WTC11 (cell line): Measurements from ENCODE around the gene FANK1. TPM values are rescaled to one million over a fixed set of nuclear protein-coding genes. Genes with fewer than 3 reads are reported as not detected.

Source experiments
- ATAC-seq: fragments of 200-7000 bp; cut with Tn5 transposase; 2 replicates; pipeline ENCODE4 v1.10.0; 2021; ENCODE audit warnings: mild to moderate bottlenecking, moderate library complexity
- CTCF ChIA-PET: fragments of 300-600 bp; sonication (Branson Sonifier 250); formaldehyde crosslinking; loops from one replicate; lab custom pipeline; 2021; ENCODE audit warnings: antibody characterized with exemption; lab: Charles Lee
- POLR2A ChIA-PET: fragments of 350-600 bp; sonication (Branson Sonifier 250); formaldehyde crosslinking; loops from one replicate; lab custom pipeline; 2021; ENCODE audit warnings: antibody characterized with exemption; lab: Charles Lee
- DNase-seq: peaks from one replicate; pipeline ENCODE4 v3.0.0; 2021; ENCODE audit warnings: low spot score
- H3K27ac Mint-ChIP-seq: 2 replicates; pipeline ENCODE4 v1.8.0; 2021; ENCODE audit warnings: mixed read lengths
- H3K27me3 Mint-ChIP-seq: 2 replicates; pipeline ENCODE4 v1.8.0; 2021; ENCODE audit warnings: low read depth, mild to moderate bottlenecking, moderate library complexity, mixed read lengths
- H3K36me3 Mint-ChIP-seq: 2 replicates; pipeline ENCODE4 v1.8.0; 2021; ENCODE audit warnings: mixed read lengths
- H3K4me1 Mint-ChIP-seq: 2 replicates; pipeline ENCODE4 v1.8.0; 2022; ENCODE audit warnings: mixed read lengths
- H3K4me3 Mint-ChIP-seq: 2 replicates; pipeline ENCODE4 v1.8.0; 2021; ENCODE audit warnings: mild to moderate bottlenecking, moderate library complexity, mixed read lengths
- H3K9me3 Mint-ChIP-seq: 2 replicates; pipeline ENCODE4 v1.8.0; 2021; ENCODE audit warnings: mixed read lengths
- ARID4B ChIP-seq: sonication (generic); formaldehyde crosslinking; IDR thresholded peaks from 2 replicates; pipeline ENCODE4 v1.8.0; 2023; ENCODE audit warnings: missing genetic modification reagents, mild to moderate bottlenecking, borderline replicate concordance
- ERG ChIP-seq: fragments of 250-450 bp; sonication (Bioruptor Pico); IDR thresholded peaks from 2 replicates; pipeline ENCODE4 v1.8.0; 2021; ENCODE audit warnings: mild to moderate bottlenecking
- IRF2 ChIP-seq: sonication (generic); formaldehyde crosslinking; IDR thresholded peaks from 2 replicates; pipeline ENCODE4 v1.8.0; 2022; ENCODE audit warnings: low read depth, missing genetic modification reagents, borderline replicate concordance
- JUN ChIP-seq: sonication (generic); formaldehyde crosslinking; IDR thresholded peaks from 2 replicates; pipeline ENCODE4 v1.8.0; 2023; ENCODE audit warnings: mild to moderate bottlenecking, missing genetic modification reagents
- PRRX2 ChIP-seq: fragments of 250-450 bp; sonication (Bioruptor Pico); IDR thresholded peaks from 2 replicates; pipeline ENCODE4 v1.8.0; 2021; ENCODE audit warnings: mild to moderate bottlenecking
- RELA ChIP-seq: sonication (generic); formaldehyde crosslinking; IDR thresholded peaks from 2 replicates; pipeline ENCODE4 v1.8.1; 2022; ENCODE audit warnings: missing genetic modification reagents, mild to moderate bottlenecking, borderline replicate concordance
- SOX15 ChIP-seq: fragments of 250-450 bp; sonication (Bioruptor Pico); IDR thresholded peaks from 2 replicates; pipeline ENCODE4 v1.9.0; 2021; ENCODE audit warnings: mild to moderate bottlenecking
- TCF7 ChIP-seq: sonication (generic); formaldehyde crosslinking; IDR thresholded peaks from 2 replicates; pipeline ENCODE4 v1.8.0; 2022; ENCODE audit warnings: mild to moderate bottlenecking, low read depth, missing genetic modification reagents, moderate library complexity
- TP53 ChIP-seq: sonication (generic); formaldehyde crosslinking; IDR thresholded peaks from 2 replicates; pipeline ENCODE4 v1.8.1; 2023; ENCODE audit warnings: mild to moderate bottlenecking, missing genetic modification reagents
- ZMAT4 ChIP-seq: fragments of 250-450 bp; sonication (Bioruptor Pico); IDR thresholded peaks from 2 replicates; pipeline ENCODE4 v1.9.0; 2021; ENCODE audit warnings: mild to moderate bottlenecking
- ZNF138 ChIP-seq: sonication (generic); formaldehyde crosslinking; conservative IDR thresholded peaks from 2 replicates; pipeline ENCODE4 v1.8.1; 2022; ENCODE audit warnings: mild to moderate bottlenecking, moderate library complexity, missing genetic modification reagents
- ZNF416 ChIP-seq: fragments of 250-450 bp; sonication (Bioruptor Pico); IDR thresholded peaks from 2 replicates; pipeline ENCODE4 v1.9.0; 2021; ENCODE audit warnings: mild to moderate bottlenecking, inconsistent platforms
- total RNA-seq: library from RNA; stranded (reverse); gene quantifications from 3 replicates; pipeline ENCODE4 v1.2.3, GENCODE V29; 2021
- TF ChIP-seq, protein P1 (sequence below): sonication (generic); formaldehyde crosslinking; IDR thresholded peaks from 2 replicates; pipeline ENCODE4 v1.8.1; 2023; ENCODE audit warnings: mild to moderate bottlenecking, missing genetic modification reagents
- TF ChIP-seq, protein P2 (sequence below): sonication (generic); formaldehyde crosslinking; IDR thresholded peaks from 2 replicates; pipeline ENCODE4 v1.8.1; 2022; ENCODE audit warnings: mild to moderate bottlenecking, moderate library complexity, missing genetic modification reagents
- TF ChIP-seq, protein P3 (sequence below): sonication (generic); formaldehyde crosslinking; IDR thresholded peaks from 2 replicates; pipeline ENCODE4 v1.8.1; 2023; ENCODE audit warnings: mild to moderate bottlenecking, missing genetic modification reagents, moderate library complexity

FANK1 gene
- total RNA-seq, 1 experiment from 2014 or later: 3.4 TPM

DNA sequence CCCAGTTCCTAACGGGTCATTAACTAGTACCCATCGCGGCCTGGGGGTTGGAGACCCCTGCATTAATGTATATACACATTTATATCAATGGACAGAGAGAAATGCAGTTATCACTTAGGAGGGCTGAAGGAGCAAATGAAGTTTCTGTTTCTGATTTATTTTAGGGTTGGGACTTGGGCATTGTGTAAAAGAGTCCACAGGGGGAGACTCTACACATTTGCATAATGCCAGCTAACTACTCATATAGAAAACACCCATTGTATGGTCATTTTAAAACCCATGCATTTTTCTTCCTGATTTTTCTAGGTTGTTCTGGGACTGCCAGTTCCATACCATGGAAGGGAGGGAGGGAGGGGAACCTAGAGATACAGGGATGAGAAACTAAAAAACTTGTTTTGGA is 49.5 kb upstream of the FANK1 start (continued):
- TF ChIP-seq ERG (CRISPR knock-in tag) (no peak), SOX15 (CRISPR knock-in tag) (no peak), JUN (CRISPR knock-in tag) (no peak), ARID4B (CRISPR knock-in tag) (no peak), TCF7 (CRISPR knock-in tag) (no peak), RELA (CRISPR knock-in tag) (no peak)
- TF ChIP-seq, all 79 proteins: peak for 0

DNA sequence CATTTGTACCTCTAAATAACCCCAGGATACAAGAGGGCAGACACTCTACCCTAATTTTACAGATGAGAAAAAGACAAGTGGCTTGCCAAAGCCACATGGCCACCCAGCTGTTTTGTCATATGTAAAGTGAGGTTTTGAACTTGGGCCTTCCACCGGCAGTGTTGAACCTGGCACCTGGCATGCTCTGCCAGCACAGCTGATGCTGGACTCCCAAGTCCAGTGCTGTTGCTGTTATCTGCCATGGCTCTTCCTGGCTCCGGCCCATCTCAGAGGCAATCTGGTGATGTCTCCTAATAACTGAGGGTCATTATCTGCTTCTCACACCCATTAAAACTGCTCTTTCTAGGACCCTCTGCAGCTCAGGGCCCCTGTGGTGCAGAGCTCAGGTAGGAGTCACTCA is 48.0 kb upstream of the FANK1 start:
- H3K27me3 Mint-ChIP-seq: no peaks in the 10 kb centered on the region
- no peak overlapping the region for H3K4me3 Mint-ChIP-seq
- ChIA-PET POLR2A (no interaction called here), CTCF (no interaction called here)
- no peak for ATAC-seq
- DNase-seq: no peak
- no peaks in the 10 kb centered on the region for H3K4me1 Mint-ChIP-seq
- 0 out of 2 replicates have a peak, but pooled peaks cover 3% of the 10 kb centered on the region for H3K9me3 Mint-ChIP-seq
- no peak overlapping the region for H3K27ac Mint-ChIP-seq
- peaks cover 44% of the 10 kb centered on the region for H3K36me3 Mint-ChIP-seq
- TF ChIP-seq ZNF416 (CRISPR knock-in tag): no peak
- no peak for TF ChIP-seq ZNF138 (CRISPR knock-in tag)
- TF ChIP-seq ZMAT4 (CRISPR knock-in tag): no peak
- TF ChIP-seq IRF2 (CRISPR knock-in tag): no peak
- no peak for TF ChIP-seq TP53 (CRISPR knock-in tag)
- TF ChIP-seq, protein P1, sequence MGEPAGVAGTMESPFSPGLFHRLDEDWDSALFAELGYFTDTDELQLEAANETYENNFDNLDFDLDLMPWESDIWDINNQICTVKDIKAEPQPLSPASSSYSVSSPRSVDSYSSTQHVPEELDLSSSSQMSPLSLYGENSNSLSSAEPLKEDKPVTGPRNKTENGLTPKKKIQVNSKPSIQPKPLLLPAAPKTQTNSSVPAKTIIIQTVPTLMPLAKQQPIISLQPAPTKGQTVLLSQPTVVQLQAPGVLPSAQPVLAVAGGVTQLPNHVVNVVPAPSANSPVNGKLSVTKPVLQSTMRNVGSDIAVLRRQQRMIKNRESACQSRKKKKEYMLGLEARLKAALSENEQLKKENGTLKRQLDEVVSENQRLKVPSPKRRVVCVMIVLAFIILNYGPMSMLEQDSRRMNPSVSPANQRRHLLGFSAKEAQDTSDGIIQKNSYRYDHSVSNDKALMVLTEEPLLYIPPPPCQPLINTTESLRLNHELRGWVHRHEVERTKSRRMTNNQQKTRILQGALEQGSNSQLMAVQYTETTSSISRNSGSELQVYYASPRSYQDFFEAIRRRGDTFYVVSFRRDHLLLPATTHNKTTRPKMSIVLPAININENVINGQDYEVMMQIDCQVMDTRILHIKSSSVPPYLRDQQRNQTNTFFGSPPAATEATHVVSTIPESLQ (CRISPR knock-in tag): no peak
- no peak for TF ChIP-seq PRRX2
- TF ChIP-seq, protein P2, sequence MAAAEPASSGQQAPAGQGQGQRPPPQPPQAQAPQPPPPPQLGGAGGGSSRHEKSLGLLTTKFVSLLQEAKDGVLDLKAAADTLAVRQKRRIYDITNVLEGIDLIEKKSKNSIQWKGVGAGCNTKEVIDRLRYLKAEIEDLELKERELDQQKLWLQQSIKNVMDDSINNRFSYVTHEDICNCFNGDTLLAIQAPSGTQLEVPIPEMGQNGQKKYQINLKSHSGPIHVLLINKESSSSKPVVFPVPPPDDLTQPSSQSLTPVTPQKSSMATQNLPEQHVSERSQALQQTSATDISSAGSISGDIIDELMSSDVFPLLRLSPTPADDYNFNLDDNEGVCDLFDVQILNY (CRISPR knock-in tag): no peak
- TF ChIP-seq, protein P3, sequence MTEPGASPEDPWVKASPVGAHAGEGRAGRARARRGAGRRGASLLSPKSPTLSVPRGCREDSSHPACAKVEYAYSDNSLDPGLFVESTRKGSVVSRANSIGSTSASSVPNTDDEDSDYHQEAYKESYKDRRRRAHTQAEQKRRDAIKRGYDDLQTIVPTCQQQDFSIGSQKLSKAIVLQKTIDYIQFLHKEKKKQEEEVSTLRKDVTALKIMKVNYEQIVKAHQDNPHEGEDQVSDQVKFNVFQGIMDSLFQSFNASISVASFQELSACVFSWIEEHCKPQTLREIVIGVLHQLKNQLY (CRISPR knock-in tag): no peak
